Fibroblast of the aortic adventitia (primary cell): Measurements from ENCODE around the gene LMNTD2. TPM values are rescaled to one million over a fixed set of nuclear protein-coding genes. Genes with fewer than 3 reads are reported as not detected.

Experiments
- DNase-seq: peaks from one replicate; pipeline ENCODE4 v3.0.0-alpha.2; 2010; ENCODE audit warnings: low read depth
- H3K4me3 ChIP-seq: 2 replicates; pipeline ENCODE4 v1.5.1; 2011; ENCODE audit warnings: low read depth, mild to moderate bottlenecking, control low read depth, low read length, moderate library complexity
- total RNA-seq: library from RNA; depleted of rRNA; stranded (reverse); fragments of >200 nt; gene quantifications from 2 replicates; pipeline ENCODE4 v1.2.3, GENCODE V29; 2012; ENCODE audit warnings: low replicate concordance
- TF ChIP-seq, protein P1 (sequence below): IDR thresholded peaks from 2 replicates; pipeline ENCODE4 v1.5.1; 2011; ENCODE audit warnings: mild to moderate bottlenecking, low read length, control low read depth, inconsistent platforms; ENCODE audit not compliant: insufficient read depth

The LMNTD2 gene
- total RNA-seq, 1 donor: 0.36 TPM

- no peak for DNase-seq
These were observed 17.9 kb upstream of the LMNTD2 start for GRCh38 chr11:578276-579035.

DNA sequence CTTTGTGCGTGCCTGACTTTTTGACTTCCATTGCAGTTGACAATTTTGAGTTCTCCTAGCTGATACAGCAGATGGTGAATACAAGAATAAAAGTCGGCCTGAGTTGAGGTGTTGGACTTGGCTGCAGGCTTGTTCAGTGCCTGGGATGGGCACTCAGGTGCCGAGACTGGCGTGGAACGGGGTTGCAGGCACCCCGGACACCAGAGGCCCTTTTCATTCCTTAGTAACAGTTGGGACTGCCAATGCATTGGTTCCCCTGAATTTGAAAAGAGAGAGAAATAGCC is 17.0 kb upstream of the LMNTD2 start:
- TF ChIP-seq, protein P1, sequence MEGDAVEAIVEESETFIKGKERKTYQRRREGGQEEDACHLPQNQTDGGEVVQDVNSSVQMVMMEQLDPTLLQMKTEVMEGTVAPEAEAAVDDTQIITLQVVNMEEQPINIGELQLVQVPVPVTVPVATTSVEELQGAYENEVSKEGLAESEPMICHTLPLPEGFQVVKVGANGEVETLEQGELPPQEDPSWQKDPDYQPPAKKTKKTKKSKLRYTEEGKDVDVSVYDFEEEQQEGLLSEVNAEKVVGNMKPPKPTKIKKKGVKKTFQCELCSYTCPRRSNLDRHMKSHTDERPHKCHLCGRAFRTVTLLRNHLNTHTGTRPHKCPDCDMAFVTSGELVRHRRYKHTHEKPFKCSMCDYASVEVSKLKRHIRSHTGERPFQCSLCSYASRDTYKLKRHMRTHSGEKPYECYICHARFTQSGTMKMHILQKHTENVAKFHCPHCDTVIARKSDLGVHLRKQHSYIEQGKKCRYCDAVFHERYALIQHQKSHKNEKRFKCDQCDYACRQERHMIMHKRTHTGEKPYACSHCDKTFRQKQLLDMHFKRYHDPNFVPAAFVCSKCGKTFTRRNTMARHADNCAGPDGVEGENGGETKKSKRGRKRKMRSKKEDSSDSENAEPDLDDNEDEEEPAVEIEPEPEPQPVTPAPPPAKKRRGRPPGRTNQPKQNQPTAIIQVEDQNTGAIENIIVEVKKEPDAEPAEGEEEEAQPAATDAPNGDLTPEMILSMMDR: no peak
- no peak for DNase-seq

More at GRCh38 chr11:578276-579035, 17.9 kb upstream of the LMNTD2 start:
- H3K4me3 ChIP-seq: peak overlapping the region; percentile 98
- TF ChIP-seq, protein P1: no peak

GRCh38 chr11:576811-577610 is 16.5 kb upstream of the LMNTD2 start:
- no peak for DNase-seq
- TF ChIP-seq, protein P1: no peak
- peak overlapping the region; percentile 98 for H3K4me3 ChIP-seq

More for the DNA sequence above, 17.0 kb upstream of the LMNTD2 start:
- peak overlapping the region; percentile 98 for H3K4me3 ChIP-seq

- peak within 1 kb of the TSS; percentile 98 for H3K4me3 ChIP-seq
- peak; percentile 95 for DNase-seq
- TF ChIP-seq, protein P1: no peak
These were observed 15.6 kb upstream of the LMNTD2 start, which contains the start of gene PHRF1 for GRCh38 chr11:575996-576768. Gene PHRF1, plus strand, starts transcription at chr11:576470. Its CDS starts 5,043 bp downstream, at chr11:581513.

GRCh38 chr11:575313-575995 is 14.9 kb upstream of the LMNTD2 start:
- TF ChIP-seq, protein P1: no peak
- DNase-seq: no peak
- H3K4me3 ChIP-seq: peak overlapping the region; percentile 72
